ENCODE results near the gene UFSP2. TPM values are rescaled to one million over a fixed set of nuclear protein-coding genes. Genes with fewer than 3 reads are reported as not detected.

The UFSP2 gene
- total and polyA plus RNA-seq, 2 of the 4 experiments (the other 2 are of a cell fraction) = 21.8 to 43.7 TPM

GRCh38 chr4:185424905-185425646 is 688 bp downstream of the UFSP2 start:
- DNase-seq = peak; percentile 36
- H4K91ac ChIP-seq (ENCODE audit: insufficient read depth, low read depth, low read length) = peak overlapping the region; percentile 84
- peak overlapping the region; percentile 10 for H3K18ac ChIP-seq (ENCODE audit: low read depth, low read length)
- peak overlapping the region; percentile 44 for H4K5ac ChIP-seq (ENCODE audit: low read depth, low read length)
- H3K9me3 ChIP-seq (ENCODE audit: control insufficient read depth, insufficient read depth, low read length) = no peaks in the 10 kb centered on the region
- TSS peak; percentile 77 for BruUV-seq (replicated peaks)
- ChIA-PET CTCF (no interaction called here), POLR2A (ENCODE audit: unreplicated experiment) (interaction anchor here (0.6 kb wide), 1 partner anchor 13 kb away, joined by 3 read pairs; no protein-coding TSS in a partner anchor)
- WGBS, 2 experiments (ENCODE audit: extremely low coverage in 2 of 2, insufficient read length in 1 of 2) = 50% methylated on average over 2 of the region's 13 CpGs; no CpG with 5 or more reads in 1 of the 2 experiments
- peak overlapping the region; percentile 86 for H3K14ac ChIP-seq (replicated peaks; ENCODE audit: low read depth, low read length)
- intact Hi-C loops (cut with micrococcal nuclease) (loop anchor here (2.0 to 5.0 kb wide), 2 partner anchors 46 to 172 kb away; partner anchors contain the start of gene CCDC110), in situ Hi-C loops (cut with MboI; ENCODE audit: low sequenced_read_pairs) (no loop called here), dilution Hi-C loops (cut with HindIII; ENCODE audit: low sequenced_read_pairs, unreplicated experiment) (no loop called here)
- peak overlapping the region; percentile 97 for H2AFZ ChIP-seq (replicated peaks; ENCODE audit: low read length, poor library complexity)
- peak overlapping the region; percentile 9 to 99 for H4K8ac ChIP-seq (ENCODE audit: low read depth in 2 of 2, low read length in 2 of 2)
- H3K9me1 ChIP-seq (ENCODE audit: insufficient read depth, low read length) = peaks cover 11% of the 10 kb centered on the region
- H3K4ac ChIP-seq (ENCODE audit: low read depth, low read length) = peak overlapping the region; percentile 94
- no peak overlapping the region for H2BK20ac ChIP-seq (ENCODE audit: low read depth, low read length)
- H2AK9ac ChIP-seq (replicated peaks; ENCODE audit: low read depth, low read length, poor library complexity) = peak overlapping the region; percentile 48
- peak overlapping the region; percentile 63 for H3K4me3 ChIP-seq (ENCODE audit: insufficient read depth, low read depth, low read length)
- peak overlapping the region; percentile 96 for H2BK5ac ChIP-seq (ENCODE audit: low read depth, low read length, poor library complexity, severe bottlenecking)
- peaks cover 5% of the 10 kb centered on the region; the same call in 1 of the 2 replicates for H3K4me1 ChIP-seq (ENCODE audit: control insufficient read depth, insufficient read depth, low read length)
- peak overlapping the region; percentile 87 for H3K56ac ChIP-seq (ENCODE audit: extremely low read depth, insufficient read depth, low read length)
- peak overlapping the region; percentile 99 for H2BK120ac ChIP-seq (ENCODE audit: low read depth, low read length)
- peak overlapping the region; percentile 64 for H3K23ac ChIP-seq (ENCODE audit: low read depth, low read length)
- peak overlapping the region; percentile 96 for H3K27ac ChIP-seq (ENCODE audit: insufficient read depth, low read length)
- no peaks in the 10 kb centered on the region for H3K27me3 ChIP-seq (ENCODE audit: control insufficient read depth, insufficient read depth, low read length)
- H3K4me2 ChIP-seq (ENCODE audit: low read depth, low read length) = peak overlapping the region; percentile 100
- H3K36me3 ChIP-seq (ENCODE audit: control insufficient read depth, insufficient read depth, low read length) = no peaks in the 10 kb centered on the region
- H2AK5ac ChIP-seq (ENCODE audit: low read depth, low read length) = peak overlapping the region; percentile 84; the same call in 1 of the 2 replicates
- H2BK15ac ChIP-seq (ENCODE audit: low read depth, low read length) = peak overlapping the region; percentile 27; the same call in 1 of the 3 replicates
- H4K20me1 ChIP-seq (ENCODE audit: insufficient read depth, low read length) = peaks cover 6% of the 10 kb centered on the region; the same call in 1 of the 2 replicates
- peak overlapping the region; percentile 93 for H3K9ac ChIP-seq (ENCODE audit: low read depth, low read length)
- peak; percentile 54 for ATAC-seq (ENCODE audit: low read depth)
- TF ChIP-seq POLR2A (IDR thresholded peaks at IDR 0.05; ENCODE audit: low read depth, low read length) = no peak
- 0 out of 2 replicates have a peak, but pooled peaks have one; percentile 35 for TF ChIP-seq BHLHE40 (IDR thresholded peaks at IDR 0.05; ENCODE audit: low read depth, low read length)
- H3K79me1 ChIP-seq (ENCODE audit: low read depth in 1 of 2, low read length in 2 of 2) = peaks cover 14 to 23% of the 10 kb centered on the region in 2 experiments

Measured in IMR-90 (cell line).